PC-3 (cell line): ENCODE results near the gene ARL14EP. TPM values are rescaled to one million over a fixed set of nuclear protein-coding genes. Genes with fewer than 3 reads are reported as not detected.

Source experiments
- ATAC-seq: fragments of 200-7000 bp; cut with Tn5 transposase; 2 replicates; pipeline ENCODE4 v1.9.1; 2020; ENCODE audit warnings: mild to moderate bottlenecking, moderate library complexity
- BruUV-seq: library from RNA; stranded (reverse); fragments of 400-500 nt; replicated peaks from 2 replicates; lab custom pipeline; 2021; lab: Mats Ljungman, UMichigan
- CTCF ChIA-PET: fragments of 300-600 bp; sonication (Branson Sonifier 250); formaldehyde crosslinking; loops from one replicate; lab custom pipeline; 2022; ENCODE audit warnings: antibody characterized with exemption; lab: Charles Lee
- POLR2A ChIA-PET: fragments of 300-600 bp; sonication (Branson Sonifier 250); formaldehyde crosslinking; loops from one replicate; lab custom pipeline; 2022; ENCODE audit warnings: antibody characterized with exemption; ENCODE audit not compliant: unreplicated experiment; lab: Charles Lee
- DNase-seq: peaks from one replicate; pipeline ENCODE4 v3.0.0-alpha.2; 2015
- H2AFZ ChIP-seq: fragments of 300-600 bp; sonication (generic); 2 replicates; pipeline ENCODE4 v1.6.0; 2016; ENCODE audit warnings: antibody characterized with exemption, low read length
- H3F3A ChIP-seq: fragments of 300-600 bp; sonication (generic); one replicate; pipeline ENCODE4 v1.6.0; 2017; ENCODE audit warnings: antibody characterized with exemption, low read length, control low read depth, mild to moderate bottlenecking; ENCODE audit not compliant: unreplicated experiment
- H3K27ac ChIP-seq: fragments of 300-600 bp; sonication (generic); 2 replicates; pipeline ENCODE4 v1.5.1; 2016; ENCODE audit warnings: mild to moderate bottlenecking, low read length
- H3K27me3 ChIP-seq: fragments of 300-600 bp; sonication (generic); 2 replicates; pipeline ENCODE4 v1.6.1; 2016; ENCODE audit warnings: low read length, mixed read lengths
- H3K36me3 ChIP-seq: fragments of 300-600 bp; sonication (generic); 2 replicates; pipeline ENCODE4 v1.6.1; 2016; ENCODE audit warnings: low read depth, mixed run types, low read length, mixed read lengths
- H3K4me1 ChIP-seq: fragments of 300-600 bp; sonication (generic); 2 replicates; pipeline ENCODE4 v1.5.1; 2016; ENCODE audit warnings: low read length; ENCODE audit not compliant: insufficient read depth
- H3K4me2 ChIP-seq: fragments of 300-600 bp; sonication (generic); 2 replicates; pipeline ENCODE4 v1.6.0; 2016; ENCODE audit warnings: low read length
- H3K4me3 ChIP-seq: fragments of 300-600 bp; sonication (generic); 2 replicates; pipeline ENCODE4 v1.5.1; 2016; ENCODE audit warnings: mild to moderate bottlenecking, low read length, mixed read lengths
- H3K79me2 ChIP-seq: fragments of 300-600 bp; sonication (generic); 2 replicates; pipeline ENCODE4 v1.6.1; 2017; ENCODE audit warnings: low read length, mixed read lengths
- H3K9ac ChIP-seq: fragments of 300-600 bp; sonication (generic); 2 replicates; pipeline ENCODE4 v1.6.0; 2016; ENCODE audit warnings: mild to moderate bottlenecking, low read length
- H3K9me2 ChIP-seq: fragments of 300-600 bp; sonication (generic); replicated peaks from 2 replicates; pipeline ENCODE4 v1.6.1; 2016; ENCODE audit warnings: mixed run types, low read length, mixed read lengths
- H3K9me3 ChIP-seq: fragments of 300-600 bp; sonication (generic); 2 replicates; pipeline ENCODE4 v1.6.1; 2016; ENCODE audit warnings: low read length, mixed read lengths
- H4K20me1 ChIP-seq: fragments of 300-600 bp; sonication (generic); 2 replicates; pipeline ENCODE4 v1.6.1; 2016; ENCODE audit warnings: low read length, mixed read lengths
- CTCF ChIP-seq: fragments of 300-600 bp; sonication (generic); conservative IDR thresholded peaks from 2 replicates; pipeline ENCODE4 v1.5.1; 2017; ENCODE audit warnings: antibody characterized with exemption, low read depth, mild to moderate bottlenecking, low read length
- EZH2 ChIP-seq: fragments of 300-600 bp; sonication (generic); IDR thresholded peaks from one replicate; pipeline ENCODE4 v1.6.1; 2017; ENCODE audit warnings: antibody characterized with exemption, mild to moderate bottlenecking, low read length; ENCODE audit not compliant: unreplicated experiment
- EZH2phosphoT487 ChIP-seq: fragments of 300-600 bp; sonication (generic); IDR thresholded peaks from 2 replicates; pipeline ENCODE4 v1.6.1; 2018; ENCODE audit warnings: mild to moderate bottlenecking, antibody characterized with exemption, low read length, borderline replicate concordance
- intact Hi-C: fragments of 100-400 bp; cut with micrococcal nuclease; formaldehyde crosslinking; loops from 2 replicates; pipeline ENCODE4 v1.9.0; 2023
- total RNA-seq: library from RNA; depleted of rRNA; stranded (reverse); fragments of >200 nt; gene quantifications from 2 replicates; pipeline ENCODE4 v1.2.3, GENCODE V29; 2014

Gene ARL14EP
- total RNA-seq, 1 experiment from 2014 or later, result 8.4 TPM

GRCh38 chr11:30370164-30370563 is 47.3 kb downstream of the ARL14EP start:
- Histone ChIP-seq H3F3A (no peaks in the 10 kb centered on the region), H4K20me1 (no peaks in the 10 kb centered on the region), H3K9ac (no peak overlapping the region), H3K36me3 (no peaks in the 10 kb centered on the region), H3K4me1 (no peaks in the 10 kb centered on the region), H3K79me2 (no peaks in the 10 kb centered on the region), H3K27ac (no peak overlapping the region), H3K9me3 (no peaks in the 10 kb centered on the region), H3K27me3 (no peaks in the 10 kb centered on the region), H3K4me3 (no peak overlapping the region), H3K4me2 (no peak overlapping the region), H3K9me2 (no peaks in the 10 kb centered on the region), H2AFZ (no peak overlapping the region)
- intact Hi-C loops, result no loop called here
- ChIA-PET CTCF (no interaction called here), POLR2A (no interaction called here)
- BruUV-seq, result no TSS peak
- no peak for TF ChIP-seq EZH2phosphoT487
- no peak for TF ChIP-seq CTCF
- no peak for TF ChIP-seq EZH2
- ATAC-seq, result no peak
- no peak for DNase-seq

GRCh38 chr11:30377347-30377746 is 54.4 kb downstream of the ARL14EP start:
- Histone ChIP-seq H3K4me2 (no peak overlapping the region), H4K20me1 (no peaks in the 10 kb centered on the region), H3K4me3 (no peak overlapping the region), H3K9ac (no peak overlapping the region), H3K9me3 (no peaks in the 10 kb centered on the region), H3K9me2 (no peaks in the 10 kb centered on the region), H2AFZ (no peak overlapping the region), H3K36me3 (no peaks in the 10 kb centered on the region), H3K27me3 (0 out of 2 replicates have a peak, but pooled peaks cover 6% of the 10 kb centered on the region), H3K27ac (no peak overlapping the region), H3F3A (no peaks in the 10 kb centered on the region), H3K4me1 (no peaks in the 10 kb centered on the region), H3K79me2 (no peaks in the 10 kb centered on the region)
- DNase-seq, result no peak
- ATAC-seq, result no peak
- BruUV-seq, result no TSS peak
- ChIA-PET POLR2A (no interaction called here), CTCF (no interaction called here)
- TF ChIP-seq EZH2, result no peak
- no peak for TF ChIP-seq CTCF
- no peak for TF ChIP-seq EZH2phosphoT487
- intact Hi-C loops, result no loop called here

- BruUV-seq, result no TSS peak
- no peaks in the 10 kb centered on the region for H3K79me2 ChIP-seq
- no peak overlapping the region for H3K4me2 ChIP-seq
- CTCF ChIA-PET, result no interaction called here
- intact Hi-C loops, result no loop called here
- no peak overlapping the region for H3K9ac ChIP-seq
- H2AFZ ChIP-seq, result no peak overlapping the region
- no peaks in the 10 kb centered on the region for H3K9me3 ChIP-seq
- TF ChIP-seq EZH2 (no peak), CTCF (no peak), EZH2phosphoT487 (no peak)
- H3F3A ChIP-seq, result no peaks in the 10 kb centered on the region
- 0 out of 2 replicates have a peak, but pooled peaks cover 6% of the 10 kb centered on the region for H3K27me3 ChIP-seq
- no peaks in the 10 kb centered on the region for H3K9me2 ChIP-seq
- H3K4me3 ChIP-seq, result no peak overlapping the region
- H3K36me3 ChIP-seq, result no peaks in the 10 kb centered on the region
- no peaks in the 10 kb centered on the region for H3K4me1 ChIP-seq
- H4K20me1 ChIP-seq, result no peaks in the 10 kb centered on the region
- POLR2A ChIA-PET, result no interaction called here
- ATAC-seq (no peak), DNase-seq (no peak)
- no peak overlapping the region for H3K27ac ChIP-seq
These were observed 57.9 kb downstream of the ARL14EP start for GRCh38 chr11:30380846-30381245.
